GM23338 (cell line): ENCODE data around the gene PARVA. TPM values are rescaled to one million over a fixed set of nuclear protein-coding genes. Genes with fewer than 3 reads are reported as not detected.

Source experiments
- ATAC-seq: fragments of 200-7000 bp; cut with Tn5 transposase; 3 replicates; pipeline ENCODE4 v1.9.1; 2020
- DNase-seq: peaks from one replicate; pipeline ENCODE4 v3.0.0-alpha.2; 2015; ENCODE audit warnings: low spot score
- H2AFZ ChIP-seq: fragments of 200-600 bp; sonication (generic); 2 replicates; pipeline ENCODE4 v1.8.0; 2016; ENCODE audit warnings: antibody characterized with exemption, mild to moderate bottlenecking, moderate library complexity
- H3F3A ChIP-seq: fragments of 200-600 bp; sonication (generic); replicated peaks from 2 replicates; pipeline ENCODE4 v1.8.0; 2017; ENCODE audit warnings: antibody characterized with exemption, mixed run types, low read depth
- H3K27ac ChIP-seq: fragments of 200-600 bp; sonication (generic); 2 replicates; pipeline ENCODE4 v1.6.1; 2016; ENCODE audit warnings: low read depth
- H3K27me3 ChIP-seq: fragments of 200-600 bp; sonication (generic); 2 replicates; pipeline ENCODE4 v1.8.0; 2016; ENCODE audit warnings: mild to moderate bottlenecking, mixed run types, moderate library complexity; ENCODE audit not compliant: insufficient read depth
- H3K36me3 ChIP-seq: fragments of 200-600 bp; sonication (generic); 2 replicates; pipeline ENCODE4 v1.8.0; 2016; ENCODE audit warnings: mild to moderate bottlenecking; ENCODE audit not compliant: insufficient read depth
- H3K4me1 ChIP-seq: fragments of 200-600 bp; sonication (generic); 2 replicates; pipeline ENCODE4 v1.8.0; 2016; ENCODE audit warnings: mild to moderate bottlenecking, moderate library complexity; ENCODE audit not compliant: insufficient read depth
- H3K4me2 ChIP-seq: fragments of 200-600 bp; sonication (generic); 2 replicates; pipeline ENCODE4 v1.7.1; 2017; ENCODE audit warnings: mixed run types
- H3K4me3 ChIP-seq: fragments of 200-600 bp; sonication (generic); 2 replicates; pipeline ENCODE4 v1.6.1; 2016; ENCODE audit warnings: mixed run types
- H3K79me2 ChIP-seq: fragments of 200-600 bp; sonication (generic); replicated peaks from 2 replicates; pipeline ENCODE4 v1.8.0; 2017; ENCODE audit warnings: mild to moderate bottlenecking; ENCODE audit not compliant: insufficient read depth
- H3K9me2 ChIP-seq: fragments of 200-600 bp; sonication (generic); 2 replicates; pipeline ENCODE4 v1.8.0; 2017; ENCODE audit not compliant: insufficient read depth
- H4K20me1 ChIP-seq: fragments of 200-600 bp; sonication (generic); replicated peaks from 2 replicates; pipeline ENCODE4 v1.8.0; 2017; ENCODE audit warnings: mild to moderate bottlenecking; ENCODE audit not compliant: insufficient read depth
- H3K27ac Mint-ChIP-seq: 2 replicates; pipeline ENCODE4 v1.8.0; 2020; ENCODE audit warnings: inconsistent platforms, mild to moderate bottlenecking, moderate library complexity, mixed read lengths
- H3K27me3 Mint-ChIP-seq: 3 replicates; pipeline ENCODE4 v1.8.0; 2022; ENCODE audit warnings: low read depth, mild to moderate bottlenecking, moderate library complexity, mixed read lengths, inconsistent platforms; ENCODE audit not compliant: insufficient read depth, poor library complexity
- H3K36me3 Mint-ChIP-seq: 3 replicates; pipeline ENCODE4 v1.8.0; 2021; ENCODE audit warnings: low read depth, mild to moderate bottlenecking, inconsistent platforms, moderate library complexity, mixed read lengths
- H3K4me1 Mint-ChIP-seq: 3 replicates; pipeline ENCODE4 v1.8.0; 2020; ENCODE audit warnings: mild to moderate bottlenecking, inconsistent platforms, mixed read lengths
- H3K4me3 Mint-ChIP-seq: 3 replicates; pipeline ENCODE4 v1.8.0; 2021; ENCODE audit warnings: moderate library complexity, mild to moderate bottlenecking, inconsistent platforms, mixed read lengths
- H3K9me3 Mint-ChIP-seq: 3 replicates; pipeline ENCODE4 v1.8.0; 2020; ENCODE audit warnings: moderate library complexity, mild to moderate bottlenecking, inconsistent platforms, mixed read lengths
- CREB1 ChIP-seq: fragments of 250-450 bp; sonication (Bioruptor Pico); IDR thresholded peaks from 2 replicates; pipeline ENCODE4 v1.5.0; 2020; ENCODE audit warnings: low read depth, mild to moderate bottlenecking, moderate library complexity
- CTCF ChIP-seq, 2 experiments: fragments of 200-600 bp in 1 of 2; sonication (generic) in 1 of 2; conservative IDR thresholded peaks; 2 replicates each; pipeline versions ENCODE4 v1.5.1 to v1.6.1; 2016 to 2017; ENCODE audit warnings: antibody characterized with exemption in 2 of 2, low read depth in 2 of 2, mild to moderate bottlenecking in 2 of 2, moderate library complexity in 1 of 2
- ETS1 ChIP-seq: IDR thresholded peaks from 2 replicates; pipeline ENCODE4 v1.6.1; 2016; ENCODE audit warnings: antibody characterized with exemption
- EZH2 ChIP-seq: fragments of 200-600 bp; sonication (generic); IDR thresholded peaks from one replicate; pipeline ENCODE4 v1.8.0; 2017; ENCODE audit warnings: antibody characterized with exemption, mild to moderate bottlenecking, low read depth; ENCODE audit not compliant: unreplicated experiment
- EZH2phosphoT487 ChIP-seq: fragments of 200-600 bp; sonication (generic); IDR thresholded peaks from one replicate; pipeline ENCODE4 v1.8.1; 2018; ENCODE audit warnings: antibody characterized with exemption; ENCODE audit not compliant: unreplicated experiment
- JUNB ChIP-seq: IDR thresholded peaks from one replicate; pipeline ENCODE4 v1.6.1; 2016; ENCODE audit warnings: antibody characterized with exemption; ENCODE audit not compliant: unreplicated experiment
- NANOG ChIP-seq: IDR thresholded peaks from 2 replicates; pipeline ENCODE4 v1.6.1; 2016; ENCODE audit warnings: antibody characterized with exemption, borderline replicate concordance
- POLR2AphosphoS5 ChIP-seq: IDR thresholded peaks from 2 replicates; pipeline ENCODE4 v1.6.1; 2016; ENCODE audit warnings: antibody characterized with exemption, low read depth
- STAT1 ChIP-seq: IDR thresholded peaks from one replicate; pipeline ENCODE4 v1.6.1; 2016; ENCODE audit warnings: antibody characterized with exemption; ENCODE audit not compliant: unreplicated experiment
- ZNF114 ChIP-seq: fragments of 250-450 bp; sonication (Bioruptor Pico); IDR thresholded peaks from 2 replicates; pipeline ENCODE4 v1.5.0; 2020; ENCODE audit warnings: mild to moderate bottlenecking, moderate library complexity
- ZNF331 ChIP-seq: fragments of 250-450 bp; sonication (Bioruptor Pico); IDR thresholded peaks from 2 replicates; pipeline ENCODE4 v1.5.0; 2020; ENCODE audit warnings: low read depth, mild to moderate bottlenecking, moderate library complexity
- ZNF462 ChIP-seq: fragments of 250-450 bp; sonication (Bioruptor Pico); IDR thresholded peaks from 2 replicates; pipeline ENCODE4 v1.5.0; 2020; ENCODE audit warnings: mild to moderate bottlenecking, moderate library complexity
- polyA plus RNA-seq: library from polyadenylated mRNA; unstranded; fragments of >200 nt; fragmentation: Nextera tagmentation; extraction: Ambion mirVana; gene quantifications from 2 replicates; pipeline ENCODE4 v1.2.1, GENCODE V29; 2016
- total RNA-seq: library from RNA; depleted of rRNA; stranded (reverse); fragments of >200 nt; shearing (Covaris generic); gene quantifications from 2 replicates; pipeline ENCODE4 v1.2.3, GENCODE V29; 2014
- TF ChIP-seq, protein P1 (sequence below): IDR thresholded peaks from one replicate; pipeline ENCODE4 v1.6.1; 2018; ENCODE audit warnings: antibody characterized with exemption; ENCODE audit not compliant: unreplicated experiment

The PARVA gene
- total and polyA plus RNA-seq, 2 experiments from 2014 or later = 5.8 to 6.9 TPM

DNA sequence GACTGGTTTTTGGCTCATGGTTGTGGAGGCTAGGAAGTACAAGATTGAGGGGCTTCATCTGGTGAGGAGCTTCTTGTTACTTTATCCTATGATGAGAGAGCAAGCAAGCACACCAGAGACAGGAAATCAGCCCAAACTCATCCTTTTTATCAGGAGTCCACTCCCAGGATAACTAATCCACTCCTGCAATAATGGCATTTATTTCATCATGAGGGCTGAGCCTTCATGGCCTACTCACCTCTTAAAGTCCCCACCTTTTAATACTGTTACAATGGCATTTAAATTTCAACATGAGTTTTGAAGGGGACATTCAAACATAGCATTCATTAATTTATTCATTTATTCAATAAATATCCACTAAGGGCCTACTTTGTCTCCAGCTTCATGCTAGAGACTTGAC, 60.9 kb downstream of the PARVA start:
- Histone ChIP-seq H4K20me1 (no peaks in the 10 kb centered on the region), H3K4me2 (no peak overlapping the region), H3F3A (no peaks in the 10 kb centered on the region), H3K79me2 (no peaks in the 10 kb centered on the region; the same call in 1 of the 2 replicates), H3K36me3 (no peaks in the 10 kb centered on the region; the same call in 1 of the 2 replicates), H2AFZ (no peak overlapping the region), H3K9me2 (peaks cover 5% of the 10 kb centered on the region; the same call in 1 of the 2 replicates), H3K27me3 (no peaks in the 10 kb centered on the region), H3K4me1 (peaks cover 5% of the 10 kb centered on the region; the same call in 1 of the 2 replicates), H3K4me3 (no peak overlapping the region), H3K27ac (no peak overlapping the region)
- DNase-seq (no peak), ATAC-seq (no peak)
- Mint-ChIP-seq H3K4me3 (no peak overlapping the region), H3K27me3 (peaks cover 6% of the 10 kb centered on the region), H3K4me1 (peaks cover 23% of the 10 kb centered on the region), H3K9me3 (peaks cover 15% of the 10 kb centered on the region), H3K27ac (no peak overlapping the region), H3K36me3 (peaks cover 26% of the 10 kb centered on the region)
- no peak for TF ChIP-seq ZNF114
- TF ChIP-seq EZH2phosphoT487 = no peak
- no peak for TF ChIP-seq STAT1
- no peak for TF ChIP-seq POLR2AphosphoS5
- no peak for TF ChIP-seq CREB1
- no peak for TF ChIP-seq JUNB
- TF ChIP-seq ZNF331 = no peak
- TF ChIP-seq EZH2 = no peak
- no peak for TF ChIP-seq NANOG
- no peak for TF ChIP-seq ZNF462 (CRISPR knock-in tag)
- TF ChIP-seq, protein P1, sequence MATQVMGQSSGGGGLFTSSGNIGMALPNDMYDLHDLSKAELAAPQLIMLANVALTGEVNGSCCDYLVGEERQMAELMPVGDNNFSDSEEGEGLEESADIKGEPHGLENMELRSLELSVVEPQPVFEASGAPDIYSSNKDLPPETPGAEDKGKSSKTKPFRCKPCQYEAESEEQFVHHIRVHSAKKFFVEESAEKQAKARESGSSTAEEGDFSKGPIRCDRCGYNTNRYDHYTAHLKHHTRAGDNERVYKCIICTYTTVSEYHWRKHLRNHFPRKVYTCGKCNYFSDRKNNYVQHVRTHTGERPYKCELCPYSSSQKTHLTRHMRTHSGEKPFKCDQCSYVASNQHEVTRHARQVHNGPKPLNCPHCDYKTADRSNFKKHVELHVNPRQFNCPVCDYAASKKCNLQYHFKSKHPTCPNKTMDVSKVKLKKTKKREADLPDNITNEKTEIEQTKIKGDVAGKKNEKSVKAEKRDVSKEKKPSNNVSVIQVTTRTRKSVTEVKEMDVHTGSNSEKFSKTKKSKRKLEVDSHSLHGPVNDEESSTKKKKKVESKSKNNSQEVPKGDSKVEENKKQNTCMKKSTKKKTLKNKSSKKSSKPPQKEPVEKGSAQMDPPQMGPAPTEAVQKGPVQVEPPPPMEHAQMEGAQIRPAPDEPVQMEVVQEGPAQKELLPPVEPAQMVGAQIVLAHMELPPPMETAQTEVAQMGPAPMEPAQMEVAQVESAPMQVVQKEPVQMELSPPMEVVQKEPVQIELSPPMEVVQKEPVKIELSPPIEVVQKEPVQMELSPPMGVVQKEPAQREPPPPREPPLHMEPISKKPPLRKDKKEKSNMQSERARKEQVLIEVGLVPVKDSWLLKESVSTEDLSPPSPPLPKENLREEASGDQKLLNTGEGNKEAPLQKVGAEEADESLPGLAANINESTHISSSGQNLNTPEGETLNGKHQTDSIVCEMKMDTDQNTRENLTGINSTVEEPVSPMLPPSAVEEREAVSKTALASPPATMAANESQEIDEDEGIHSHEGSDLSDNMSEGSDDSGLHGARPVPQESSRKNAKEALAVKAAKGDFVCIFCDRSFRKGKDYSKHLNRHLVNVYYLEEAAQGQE = no peak
- no peak for TF ChIP-seq ETS1
- no peak for TF ChIP-seq CTCF (conservative IDR thresholded peaks at IDR 0.05; ENCODE audit: low read depth in 2 of 2)
